Measurements from ENCODE around the gene LIN7A.

The LIN7A gene

DNA sequence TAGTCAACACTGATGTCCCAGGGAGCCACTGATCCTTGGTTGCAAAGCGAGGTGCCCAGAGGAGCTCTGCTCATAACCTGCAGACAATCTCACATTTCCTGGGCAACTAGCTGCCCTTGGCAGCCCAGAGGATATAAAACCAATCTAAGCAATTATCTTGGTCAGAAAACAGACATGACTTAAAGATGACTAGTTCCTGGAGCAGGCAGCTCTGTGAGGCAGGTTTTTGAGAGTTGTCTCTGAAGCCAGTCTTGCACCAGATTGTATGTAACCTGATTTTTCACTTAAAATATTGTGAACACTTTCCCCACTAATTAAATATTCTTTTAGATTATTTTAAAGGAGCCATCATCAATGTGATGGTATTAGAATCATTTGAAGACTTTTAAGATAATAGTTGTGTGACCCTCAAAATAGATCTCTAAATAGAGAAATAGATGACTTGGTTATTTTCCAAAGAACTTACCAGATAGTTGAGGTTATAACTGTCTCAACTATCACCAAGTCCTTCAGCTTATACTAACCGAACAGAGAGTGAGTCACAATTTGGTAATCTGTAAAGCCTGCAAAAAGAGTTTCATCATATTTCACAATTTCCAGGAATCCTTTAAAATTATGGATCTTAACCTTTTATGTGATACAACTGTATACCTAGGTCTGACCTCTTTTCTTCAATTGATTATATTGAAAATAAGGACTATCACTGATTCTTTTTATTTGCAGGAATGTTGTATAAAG is 75.9 kb downstream of the LIN7A start:
- no peak for TF ChIP-seq CTCF (IDR thresholded peaks at IDR 0.05; ENCODE audit: low read depth, low read length, missing control alignments)
- DNase-seq (ENCODE audit: low read depth), result no peak
- H3K4me3 ChIP-seq (ENCODE audit: low read depth, low read length), result no peak overlapping the region

- no peak for TF ChIP-seq CTCF (IDR thresholded peaks at IDR 0.05; ENCODE audit: low read depth, low read length, missing control alignments)
- no peak overlapping the region for H3K4me3 ChIP-seq (ENCODE audit: low read depth, low read length)
- no peak for DNase-seq (ENCODE audit: low read depth)
Measured at GRCh38 chr12:80860928-80861327, 76.8 kb downstream of the LIN7A start.

DNA sequence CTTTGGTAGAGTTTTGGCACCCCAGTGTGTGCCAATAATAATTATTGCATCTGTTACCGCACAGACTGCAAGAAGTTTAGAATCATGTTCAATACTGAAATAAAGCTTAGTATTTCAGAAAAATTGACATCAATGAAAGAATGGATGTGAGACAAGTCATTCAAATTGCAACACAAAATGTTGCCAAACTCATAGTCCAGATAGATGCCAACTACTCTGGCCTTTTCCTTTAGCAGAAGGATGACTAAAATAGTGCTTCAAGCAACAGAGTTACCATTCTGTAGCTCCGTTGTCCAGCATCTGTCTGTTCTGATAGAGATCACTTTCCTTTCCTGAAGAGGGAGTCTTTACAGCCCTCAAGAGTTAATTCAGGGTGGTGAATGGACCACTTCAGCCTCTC is 77.5 kb downstream of the LIN7A start:
- DNase-seq (ENCODE audit: low read depth), result no peak
- H3K4me3 ChIP-seq (ENCODE audit: low read depth, low read length), result no peak overlapping the region
- no peak for TF ChIP-seq CTCF (IDR thresholded peaks at IDR 0.05; ENCODE audit: low read depth, low read length, missing control alignments)

DNA sequence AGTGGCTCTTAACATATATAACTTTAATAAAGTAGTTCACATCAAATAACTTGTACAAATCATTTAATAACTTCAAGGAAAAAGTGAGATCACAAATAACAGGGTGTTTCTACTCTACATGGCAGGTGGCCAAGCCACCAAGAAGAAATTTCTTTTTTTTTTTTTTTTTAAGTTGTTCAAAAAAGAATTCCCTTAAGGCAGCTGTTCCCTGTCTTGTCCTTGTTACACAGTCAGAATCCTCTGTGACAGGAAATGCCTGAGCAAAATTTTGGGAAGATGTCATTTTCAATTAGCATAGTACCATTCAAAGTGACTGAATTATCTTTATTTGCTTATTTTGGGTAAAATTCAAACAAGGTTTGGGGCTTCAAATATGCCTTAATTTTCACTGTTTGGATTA is 79.4 kb downstream of the LIN7A start:
- TF ChIP-seq CTCF (IDR thresholded peaks at IDR 0.05; ENCODE audit: low read depth, low read length, missing control alignments), result no peak
- DNase-seq (ENCODE audit: low read depth), result no peak
- H3K4me3 ChIP-seq (ENCODE audit: low read depth, low read length), result no peak overlapping the region

DNA sequence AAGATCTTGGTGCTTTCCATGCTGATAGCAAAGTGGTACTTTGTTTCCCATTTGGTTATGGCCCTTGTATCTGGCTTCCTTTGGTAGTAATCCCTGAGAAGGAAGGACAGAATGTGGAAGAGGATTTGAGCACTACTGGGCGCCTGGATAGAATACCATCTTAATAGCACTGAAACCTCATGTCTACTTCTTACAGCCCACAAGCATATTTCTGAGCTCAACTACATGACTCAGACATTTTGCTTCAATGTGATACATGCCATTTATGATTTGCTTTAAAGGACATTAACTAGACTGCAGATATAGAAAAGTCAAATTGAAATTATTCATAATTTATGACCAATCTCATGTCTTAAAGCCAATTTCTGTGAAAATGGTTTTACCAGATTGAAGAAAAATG is 80.4 kb downstream of the LIN7A start:
- no peak overlapping the region for H3K4me3 ChIP-seq (ENCODE audit: low read depth, low read length)
- TF ChIP-seq CTCF (IDR thresholded peaks at IDR 0.05; ENCODE audit: low read depth, low read length, missing control alignments), result no peak
- no peak for DNase-seq (ENCODE audit: low read depth)

DNA sequence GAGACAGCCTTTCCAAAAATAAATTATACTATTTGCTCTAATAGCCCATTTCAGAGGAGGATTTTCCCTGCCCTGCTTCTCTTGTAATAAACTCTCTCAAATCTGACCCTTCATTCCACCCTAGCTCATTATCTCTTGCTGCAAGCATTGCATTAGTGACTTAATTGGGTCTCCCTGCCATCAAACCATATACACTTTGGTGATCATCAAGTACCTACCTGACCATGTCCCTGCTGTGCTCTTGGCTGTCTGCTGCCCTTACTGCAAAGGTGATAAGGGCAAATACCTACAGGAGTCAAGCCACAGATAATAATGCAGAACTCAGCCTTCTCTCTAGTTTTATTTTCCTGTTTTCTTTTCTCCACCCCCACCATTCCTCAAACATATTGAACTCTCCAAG is 88.4 kb downstream of the LIN7A start:
- DNase-seq (ENCODE audit: low read depth), result no peak
- TF ChIP-seq CTCF (IDR thresholded peaks at IDR 0.05; ENCODE audit: low read depth, low read length, missing control alignments), result no peak
- H3K4me3 ChIP-seq (ENCODE audit: low read depth, low read length), result no peak overlapping the region

DNA sequence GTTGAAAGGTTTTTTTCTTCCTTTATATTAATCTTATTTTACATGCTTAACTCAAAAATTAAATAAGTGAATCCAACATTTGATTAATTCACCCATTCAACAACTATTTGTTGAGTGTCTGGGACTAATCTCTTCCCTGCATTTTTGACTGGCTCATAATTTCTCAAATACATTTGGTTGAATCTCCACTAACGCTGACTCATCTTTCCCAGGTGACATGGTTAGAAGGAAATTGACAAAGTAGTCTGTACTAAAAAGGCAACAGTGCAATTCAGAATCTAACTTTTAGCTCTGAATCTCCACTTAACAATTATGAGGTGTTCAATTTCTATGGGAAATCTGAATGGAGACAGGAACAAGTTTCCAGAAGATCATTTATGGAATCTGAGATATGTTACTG is 88.9 kb downstream of the LIN7A start:
- DNase-seq (ENCODE audit: low read depth), result no peak
- TF ChIP-seq CTCF (IDR thresholded peaks at IDR 0.05; ENCODE audit: low read depth, low read length, missing control alignments), result no peak
- no peak overlapping the region for H3K4me3 ChIP-seq (ENCODE audit: low read depth, low read length)

Measured in GM12864 (cell line).